Neural progenitor cell (in vitro differentiated cells): ENCODE measurements around the gene MRPL19.

Experiments
- CTCF ChIP-seq: fragments of 200-600 bp; sonication (generic); IDR thresholded peaks from 2 replicates; pipeline ENCODE4 v1.5.1; 2017; ENCODE audit warnings: antibody characterized with exemption, mild to moderate bottlenecking
- EZH2phosphoT487 ChIP-seq: fragments of 200-600 bp; sonication (generic); IDR thresholded peaks from 2 replicates; pipeline ENCODE4 v1.6.1; 2017; ENCODE audit warnings: antibody characterized with exemption

DNA sequence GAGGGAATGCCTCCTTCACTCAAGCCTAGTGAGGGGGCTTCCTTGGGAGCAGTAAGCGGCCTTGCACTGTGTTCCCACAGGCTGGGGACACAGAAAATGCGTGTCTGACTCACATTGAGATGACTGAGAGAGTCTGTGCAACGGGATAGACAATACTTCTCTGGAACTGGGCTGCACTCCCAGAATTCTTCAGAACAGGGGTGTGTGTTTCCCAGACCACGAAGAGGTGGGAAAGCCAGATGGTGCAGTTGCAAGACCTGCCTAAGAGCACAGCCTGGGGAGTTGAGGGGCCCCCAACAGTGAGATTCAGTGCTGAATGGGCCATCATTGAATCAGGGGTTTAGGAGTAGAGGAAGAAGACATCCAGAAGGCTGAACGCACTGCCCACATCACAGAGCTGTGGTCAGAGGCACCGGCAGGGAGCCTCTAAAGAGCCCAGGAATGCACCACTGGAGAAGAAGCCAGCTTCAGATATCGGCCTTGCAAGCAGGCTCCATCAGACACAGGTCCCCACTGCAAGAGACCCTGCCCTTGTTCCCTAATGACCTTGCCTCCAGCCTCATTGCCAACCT lies 36.6 kb upstream of the MRPL19 start:
- no peak for TF ChIP-seq CTCF
- TF ChIP-seq EZH2phosphoT487 = no peak
